HCT116 (cell line): ENCODE measurements around the gene SUFU. TPM values are rescaled to one million over a fixed set of nuclear protein-coding genes. Genes with fewer than 3 reads are reported as not detected.

ENCODE experiments used
- ATAC-seq: fragments of 200-7000 bp; cut with Tn5 transposase; 2 replicates; pipeline ENCODE4 v1.9.1; 2020; ENCODE audit warnings: mild to moderate bottlenecking, moderate library complexity
- BruUV-seq: library from RNA; stranded (reverse); fragments of 400-500 nt; replicated peaks from 2 replicates; lab custom pipeline; 2021; lab: Mats Ljungman, UMichigan
- CTCF ChIA-PET: fragments of 300-600 bp; sonication (Branson Sonifier 250); formaldehyde crosslinking; loops from one replicate; lab custom pipeline; 2021; ENCODE audit warnings: antibody characterized with exemption; lab: Charles Lee
- POLR2A ChIA-PET: fragments of 300-600, 350-600 bp; sonication (Branson Sonifier 250); formaldehyde crosslinking; loops from one replicate; lab custom pipeline; 2021; ENCODE audit warnings: antibody characterized with exemption; lab: Charles Lee
- RAD21 ChIA-PET, 2 experiments: fragments of 300-600 bp; sonication (Branson Sonifier 250); formaldehyde crosslinking; loops; one replicate each; lab custom pipeline; 2023; ENCODE audit warnings: low total read pairs in 2 of 2; ENCODE audit not compliant: uncharacterized antibody in 2 of 2, unreplicated experiment in 2 of 2, low non-redundant PET in 1 of 2; lab: Charles Lee
- DNase-seq: peaks from one replicate; pipeline ENCODE4 v3.0.0-alpha.2; 2010; ENCODE audit warnings: low read depth, low spot score
- H2AFZ ChIP-seq: fragments of 200-600 bp; shearing (Covaris generic), sonication (generic); 2 replicates; pipeline ENCODE4 v1.6.1; 2017; ENCODE audit warnings: low read depth, mixed run types, mixed read lengths, antibody characterized with exemption, low read length; ENCODE audit not compliant: poor library complexity, severe bottlenecking
- H3K27ac ChIP-seq: 2 replicates; pipeline ENCODE4 v1.5.1; 2012; ENCODE audit warnings: low read depth, low read length
- H3K27me3 ChIP-seq: fragments of 200-600 bp; sonication (generic); 2 replicates; pipeline ENCODE4 v1.6.1; 2016; ENCODE audit warnings: mixed run types, low read length, mixed read lengths; ENCODE audit not compliant: insufficient read depth
- H3K36me3 ChIP-seq, 2 experiments: fragments of 200-500 bp in 1 of 2; fragments of 200-600 bp in 1 of 2; sonication (Bioruptor generic) in 1 of 2; sonication (generic) in 1 of 2; 2 replicates each; pipeline versions ENCODE4 v1.5.1 to v1.6.1; 2014 to 2016; ENCODE audit warnings: low read length in 2 of 2, inconsistent platforms in 1 of 2, mixed read lengths in 1 of 2, mixed run types in 1 of 2; ENCODE audit not compliant: insufficient read depth in 2 of 2, control insufficient read depth in 1 of 2
- H3K4me1 ChIP-seq, 2 experiments: fragments of 200-600 bp in 1 of 2; sonication (generic) in 1 of 2; 2 replicates each; pipeline versions ENCODE4 v1.5.1 to v1.6.1; 2012 to 2017; ENCODE audit warnings: low read length in 2 of 2, inconsistent platforms in 1 of 2, mild to moderate bottlenecking in 1 of 2, mixed read lengths in 1 of 2, mixed run types in 1 of 2, moderate library complexity in 1 of 2; ENCODE audit not compliant: insufficient read depth in 2 of 2, control insufficient read depth in 1 of 2
- H3K4me2 ChIP-seq: fragments of 200-600 bp; sonication (generic); 2 replicates; pipeline ENCODE4 v1.6.1; 2017; ENCODE audit warnings: mixed run types, low read length, mixed read lengths
- H3K4me3 ChIP-seq, 2 experiments: fragments of 200-600 bp in 1 of 2; sonication (generic) in 1 of 2; replicated peaks in 1 of 2; 2 replicates each; pipeline ENCODE4 v1.5.1; 2011 to 2016; ENCODE audit warnings: low read length in 2 of 2, control low read depth in 1 of 2, low read depth in 1 of 2, mild to moderate bottlenecking in 1 of 2, mixed read lengths in 1 of 2, mixed run types in 1 of 2
- H3K79me2 ChIP-seq: fragments of 200-600 bp; sonication (generic); 2 replicates; pipeline ENCODE4 v1.6.1; 2017; ENCODE audit warnings: mild to moderate bottlenecking, mixed run types, low read length, moderate library complexity, mixed read lengths; ENCODE audit not compliant: insufficient read depth
- H3K9ac ChIP-seq: fragments of 200-600 bp; sonication (generic); 2 replicates; pipeline ENCODE4 v1.6.1; 2016; ENCODE audit warnings: low read length, mixed read lengths
- H3K9me2 ChIP-seq: fragments of 200-600 bp; sonication (generic), shearing (Covaris generic); 2 replicates; pipeline ENCODE4 v1.6.1; 2017; ENCODE audit warnings: mixed run types, mild to moderate bottlenecking, moderate library complexity; ENCODE audit not compliant: insufficient read depth
- H3K9me3 ChIP-seq, 2 experiments: fragments of 200-500 bp in 1 of 2; fragments of 200-600 bp in 1 of 2; sonication (Bioruptor generic) in 1 of 2; sonication (generic) in 1 of 2; 2 replicates each; pipeline ENCODE4 v1.6.1; 2014 to 2017; ENCODE audit warnings: low read length in 2 of 2, mixed read lengths in 2 of 2, inconsistent platforms in 1 of 2, low read depth in 1 of 2, mild to moderate bottlenecking in 1 of 2, mixed run types in 1 of 2, moderate library complexity in 1 of 2; ENCODE audit not compliant: control insufficient read depth in 1 of 2, insufficient read depth in 1 of 2
- H4K20me1 ChIP-seq: fragments of 200-600 bp; sonication (generic), shearing (Covaris generic); 2 replicates; pipeline ENCODE4 v1.6.1; 2017; ENCODE audit warnings: mixed run types, mild to moderate bottlenecking, moderate library complexity; ENCODE audit not compliant: insufficient read depth
- ATF3 ChIP-seq: IDR thresholded peaks from 2 replicates; pipeline ENCODE4 v1.6.1; 2012
- CBX3 ChIP-seq: IDR thresholded peaks from 2 replicates; pipeline ENCODE4 v1.6.1; 2012; ENCODE audit warnings: low read depth
- EZH2 ChIP-seq: fragments of 200-600 bp; sonication (generic); IDR thresholded peaks from 2 replicates; pipeline ENCODE4 v1.6.1; 2017; ENCODE audit warnings: antibody characterized with exemption, mixed run types
- EZH2phosphoT487 ChIP-seq: fragments of 200-600 bp; IDR thresholded peaks from 2 replicates; pipeline ENCODE4 v1.6.1; 2018; ENCODE audit warnings: antibody characterized with exemption, borderline replicate concordance
- FOSL1 ChIP-seq: IDR thresholded peaks from 2 replicates; pipeline ENCODE4 v1.6.1; 2012; ENCODE audit warnings: low read depth
- MAX ChIP-seq: IDR thresholded peaks from 2 replicates; pipeline ENCODE4 v1.6.1; 2012
- POLR2A ChIP-seq: IDR thresholded peaks from 2 replicates; pipeline ENCODE4 v1.7.0; 2011; ENCODE audit warnings: borderline replicate concordance; ENCODE audit not compliant: insufficient read depth, insufficient read length; ENCODE audit errors: extremely low read depth
- TCF7L2 ChIP-seq: IDR thresholded peaks from 2 replicates; pipeline ENCODE4 v1.7.0; 2011; ENCODE audit warnings: borderline replicate concordance, inconsistent platforms; ENCODE audit not compliant: insufficient read depth, insufficient read length; ENCODE audit errors: extremely low read depth
- YY1 ChIP-seq: IDR thresholded peaks from 2 replicates; pipeline ENCODE4 v1.6.1; 2011; ENCODE audit warnings: low read length, low read depth, moderate library complexity, mild to moderate bottlenecking; ENCODE audit not compliant: insufficient replicate concordance; ENCODE audit errors: extremely low read depth
- ZFX ChIP-seq: fragments of 450-650 bp; IDR thresholded peaks from 2 replicates; pipeline ENCODE4 v1.6.1; 2017
- ZNF274 ChIP-seq: fragments of 200-500 bp; sonication (Bioruptor generic); IDR thresholded peaks from 2 replicates; pipeline ENCODE4 v1.6.1; 2014; ENCODE audit warnings: mild to moderate bottlenecking, low read depth, low read length, inconsistent platforms
- intact Hi-C: fragments of 100-400 bp; cut with micrococcal nuclease; formaldehyde crosslinking; loops from 2 replicates; pipeline ENCODE4 v1.10.0; 2022
- total RNA-seq: library from RNA; stranded (reverse); gene quantifications from one replicate; pipeline ENCODE4 v1.2.1, GENCODE V29; 2021; ENCODE audit not compliant: unreplicated experiment

The SUFU gene
- total RNA-seq, 1 experiment from 2014 or later = 18.8 TPM

GRCh38 chr10:102610441-102610887 is 106.7 kb downstream of the SUFU start:
- ChIA-PET RAD21 (no interaction called here), POLR2A (interaction anchor here (0.8 kb wide), 1 partner anchor 32 kb away, joined by 3 read pairs; no protein-coding TSS in a partner anchor), CTCF (interaction anchor here (1.4 to 1.7 kb wide), 2 partner anchors 27 to 108 kb away, joined by 3 to 4 read pairs; partner anchors contain the start of gene ACTR1A)
- H4K20me1 ChIP-seq = no peaks in the 10 kb centered on the region
- DNase-seq (no peak), ATAC-seq (no peak)
- no peaks in the 10 kb centered on the region for H3K9me3 ChIP-seq
- BruUV-seq = no TSS peak
- no peaks in the 10 kb centered on the region for H3K27me3 ChIP-seq
- H3K36me3 ChIP-seq = no peaks in the 10 kb centered on the region
- no peak overlapping the region for H2AFZ ChIP-seq
- no peak overlapping the region for H3K27ac ChIP-seq
- no peak overlapping the region for H3K4me3 ChIP-seq
- H3K9ac ChIP-seq = no peak overlapping the region
- no peaks in the 10 kb centered on the region for H3K79me2 ChIP-seq
- intact Hi-C loops = no loop called here
- peak overlapping the region; percentile 34 for H3K4me2 ChIP-seq
- no peaks in the 10 kb centered on the region for H3K9me2 ChIP-seq
- peaks cover 36 to 85% of the 10 kb centered on the region in 2 experiments for H3K4me1 ChIP-seq
- TF ChIP-seq POLR2A (no peak), YY1 (no peak), ATF3 (no peak), EZH2phosphoT487 (no peak), TCF7L2 (no peak)
- TF ChIP-seq, all 23 proteins: peak for 0

- peak overlapping the region; percentile 34 for H3K4me2 ChIP-seq
- H3K9ac ChIP-seq = peak overlapping the region; percentile 10; the same call in 1 of the 2 replicates
- intact Hi-C loops = no loop called here
- DNase-seq (no peak), ATAC-seq (peak; percentile 33; the same call in 1 of the 2 replicates)
- TF ChIP-seq EZH2phosphoT487 (no peak), ZFX (no peak), MAX (no peak), CBX3 (no peak), ATF3 (no peak), ZNF274 (no peak), FOSL1 (no peak), TCF7L2 (no peak), EZH2 (no peak)
- no peaks in the 10 kb centered on the region for H3K79me2 ChIP-seq
- no peaks in the 10 kb centered on the region for H3K9me2 ChIP-seq
- H3K9me3 ChIP-seq = no peaks in the 10 kb centered on the region
- no peaks in the 10 kb centered on the region for H3K27me3 ChIP-seq
- H2AFZ ChIP-seq = no peak overlapping the region
- RAD21 ChIA-PET = no interaction called here
- no peak overlapping the region for H3K27ac ChIP-seq
- CTCF ChIA-PET = interaction anchor here (1.6 to 1.7 kb wide), 2 partner anchors 58 to 109 kb away, joined by 4 read pairs; partner anchors contain the start of gene ACTR1A
- BruUV-seq = no TSS peak
- H3K4me1 ChIP-seq = peaks cover 24 to 83% of the 10 kb centered on the region in 2 experiments
- no peaks in the 10 kb centered on the region for H3K36me3 ChIP-seq
- no peak overlapping the region; a peak in 1 of 4 replicates for H3K4me3 ChIP-seq
- no peaks in the 10 kb centered on the region for H4K20me1 ChIP-seq
- POLR2A ChIA-PET = interaction anchor here (0.7 to 0.8 kb wide), 2 partner anchors 14 to 30 kb away, joined by 3 read pairs; no protein-coding TSS in a partner anchor
Measured at GRCh38 chr10:102611514-102612087, 107.8 kb downstream of the SUFU start.
